Activated naive CD4-positive, alpha-beta T cell treated with anti-CD3 and anti-CD28 coated beads, Interleukin-2, amount 50 U/mL, for 24 hours (primary cell): Measurements from ENCODE around the gene FGF2.
"Not testable (repeated sequence)": the region's sequence is repeated elsewhere in the genome, so short reads cannot be mapped to it uniquely, and the experiment has no call there.

Experiments
- H3K27ac Mint-ChIP-seq: one replicate; pipeline ENCODE4 v1.8.0; 2021; ENCODE audit warnings: mild to moderate bottlenecking, mixed read lengths
- H3K27me3 Mint-ChIP-seq: one replicate; pipeline ENCODE4 v1.8.0; 2021; ENCODE audit warnings: mixed read lengths
- H3K36me3 Mint-ChIP-seq: one replicate; pipeline ENCODE4 v1.8.0; 2021; ENCODE audit warnings: mixed read lengths
- H3K4me1 Mint-ChIP-seq: one replicate; pipeline ENCODE4 v1.8.0; 2021; ENCODE audit warnings: mixed read lengths
- H3K4me3 Mint-ChIP-seq: one replicate; pipeline ENCODE4 v1.8.0; 2021; ENCODE audit warnings: mild to moderate bottlenecking, mixed read lengths
- H3K9me3 Mint-ChIP-seq: one replicate; pipeline ENCODE4 v1.8.0; 2021; ENCODE audit warnings: mixed read lengths

The FGF2 gene

GRCh38 chr4:122827879-122828601, 1.4 kb downstream of the FGF2 start:
- H3K36me3 Mint-ChIP-seq, result peaks cover 4% of the 10 kb centered on the region
- peaks cover 15% of the 10 kb centered on the region for H3K4me1 Mint-ChIP-seq

GRCh38 chr4:122830426-122831095, 3.9 kb downstream of the FGF2 start:
- H3K27me3 Mint-ChIP-seq, result peaks cover 50% of the 10 kb centered on the region
- H3K4me1 Mint-ChIP-seq, result peaks cover 11% of the 10 kb centered on the region
- no peaks in the 10 kb centered on the region for H3K9me3 Mint-ChIP-seq
- peaks cover 4% of the 10 kb centered on the region for H3K36me3 Mint-ChIP-seq
- H3K4me3 Mint-ChIP-seq, result no peak overlapping the region
- H3K27ac Mint-ChIP-seq, result no peak overlapping the region

More at GRCh38 chr4:122827879-122828601, 1.4 kb downstream of the FGF2 start:
- H3K27ac Mint-ChIP-seq, result peak overlapping the region; percentile 60
- peaks cover 63% of the 10 kb centered on the region for H3K27me3 Mint-ChIP-seq
- H3K9me3 Mint-ChIP-seq, result no peaks in the 10 kb centered on the region
- peak overlapping the region; percentile 80 for H3K4me3 Mint-ChIP-seq

GRCh38 chr4:122831515-122832196, 5.0 kb downstream of the FGF2 start:
- Mint-ChIP-seq H3K4me3 (no peak overlapping the region), H3K9me3 (no peaks in the 10 kb centered on the region), H3K27ac (no peak overlapping the region), H3K27me3 (peaks cover 43% of the 10 kb centered on the region), H3K36me3 (peaks cover 2% of the 10 kb centered on the region), H3K4me1 (peaks cover 11% of the 10 kb centered on the region)

- peaks cover 8% of the 10 kb centered on the region for H3K4me1 Mint-ChIP-seq
These were observed 6.1 kb downstream of the FGF2 start for GRCh38 chr4:122832732-122833131.

GRCh38 chr4:122833999-122834398, 7.4 kb downstream of the FGF2 start:
- Mint-ChIP-seq H3K9me3 (no peaks in the 10 kb centered on the region), H3K27ac (no peak overlapping the region), H3K36me3 (no peaks in the 10 kb centered on the region), H3K27me3 (peaks cover 31% of the 10 kb centered on the region), H3K4me3 (no peak overlapping the region), H3K4me1 (no peaks in the 10 kb centered on the region)

More at GRCh38 chr4:122832732-122833131, 6.1 kb downstream of the FGF2 start:
- H3K9me3 Mint-ChIP-seq, result no peaks in the 10 kb centered on the region
- H3K4me3 Mint-ChIP-seq, result no peak overlapping the region
- H3K27ac Mint-ChIP-seq, result no peak overlapping the region
- H3K36me3 Mint-ChIP-seq, result peaks cover 2% of the 10 kb centered on the region
- peaks cover 41% of the 10 kb centered on the region for H3K27me3 Mint-ChIP-seq

GRCh38 chr4:122836941-122837340, 10.3 kb downstream of the FGF2 start:
- peaks cover 17% of the 10 kb centered on the region for H3K27me3 Mint-ChIP-seq

GRCh38 chr4:122838034-122838433, 11.4 kb downstream of the FGF2 start:
- no peak overlapping the region for H3K27ac Mint-ChIP-seq
- no peak overlapping the region for H3K4me3 Mint-ChIP-seq
- no peaks in the 10 kb centered on the region for H3K4me1 Mint-ChIP-seq
- peaks cover 7% of the 10 kb centered on the region for H3K27me3 Mint-ChIP-seq
- H3K36me3 Mint-ChIP-seq, result no peaks in the 10 kb centered on the region
- no peaks in the 10 kb centered on the region for H3K9me3 Mint-ChIP-seq

More at GRCh38 chr4:122836941-122837340, 10.3 kb downstream of the FGF2 start:
- Mint-ChIP-seq H3K27ac (no peak overlapping the region), H3K4me3 (no peak overlapping the region), H3K36me3 (no peaks in the 10 kb centered on the region), H3K4me1 (no peaks in the 10 kb centered on the region), H3K9me3 (no peaks in the 10 kb centered on the region)

- H3K9me3 Mint-ChIP-seq, result no peaks in the 10 kb centered on the region
- H3K27ac Mint-ChIP-seq, result no peak overlapping the region
- no peaks in the 10 kb centered on the region for H3K36me3 Mint-ChIP-seq
- no peaks in the 10 kb centered on the region for H3K4me1 Mint-ChIP-seq
- peaks cover 3% of the 10 kb centered on the region for H3K27me3 Mint-ChIP-seq
- no peak overlapping the region for H3K4me3 Mint-ChIP-seq
These were observed 15.8 kb downstream of the FGF2 start for GRCh38 chr4:122842392-122842791.

DNA sequence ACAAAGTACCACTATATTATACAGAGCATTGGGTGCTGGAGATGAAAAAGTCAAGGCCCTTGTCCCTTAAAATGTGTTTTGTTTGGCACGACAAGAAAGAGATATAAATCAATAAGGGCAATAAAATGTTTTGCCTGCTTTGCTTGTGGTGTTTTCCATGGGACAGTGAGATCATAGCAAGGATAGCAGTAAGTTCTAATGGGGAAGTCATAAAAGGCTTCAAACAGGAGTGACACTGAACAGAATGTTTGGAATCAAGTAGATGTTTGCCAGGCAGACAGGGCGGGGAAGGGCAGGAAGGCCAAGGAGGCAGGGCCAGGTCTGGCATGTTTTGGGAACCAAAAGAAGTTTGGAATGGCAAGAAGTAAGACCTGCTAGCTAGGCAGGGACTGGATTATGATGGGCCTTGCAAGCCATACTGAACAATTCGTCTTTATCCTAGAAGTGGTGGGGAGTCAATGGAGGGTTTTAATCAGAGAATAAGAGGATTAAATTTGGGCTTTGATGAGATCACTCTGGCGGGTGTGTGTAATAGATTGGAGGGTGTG, 16.4 kb downstream of the FGF2 start:
- Mint-ChIP-seq H3K9me3 (no peaks in the 10 kb centered on the region), H3K4me3 (no peak overlapping the region), H3K27ac (no peak overlapping the region), H3K4me1 (no peaks in the 10 kb centered on the region), H3K36me3 (no peaks in the 10 kb centered on the region), H3K27me3 (peaks cover 3% of the 10 kb centered on the region)

DNA sequence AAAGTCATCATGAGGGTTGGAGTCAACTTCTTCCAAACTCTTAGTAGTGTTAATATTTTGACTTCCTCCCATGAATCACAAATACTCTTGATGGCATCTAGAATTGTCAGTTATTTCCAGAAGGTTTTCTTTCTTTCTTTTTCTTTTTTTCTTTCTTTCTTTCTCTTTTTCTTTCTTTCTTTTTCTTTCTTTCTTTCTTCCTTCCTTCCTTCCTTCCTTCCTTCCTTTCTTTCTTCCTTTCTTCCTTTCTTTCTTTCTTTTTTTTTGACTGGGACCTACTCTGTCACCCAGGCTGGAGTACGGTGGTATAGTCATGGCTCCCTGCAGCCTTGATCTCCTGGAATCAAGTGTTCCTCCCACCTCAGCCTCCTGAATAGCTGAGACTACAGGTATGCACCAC, 17.8 kb downstream of the FGF2 start:
- H3K27me3 Mint-ChIP-seq, H3K9me3 Mint-ChIP-seq, H3K27ac Mint-ChIP-seq, H3K36me3 Mint-ChIP-seq, H3K4me1 Mint-ChIP-seq, H3K4me3 Mint-ChIP-seq: not testable (repeated sequence)

- Mint-ChIP-seq H3K27me3 (peaks cover 4% of the 10 kb centered on the region), H3K27ac (no peak overlapping the region), H3K4me1 (no peaks in the 10 kb centered on the region), H3K4me3 (no peak overlapping the region), H3K36me3 (no peaks in the 10 kb centered on the region), H3K9me3 (no peaks in the 10 kb centered on the region)
These were observed 18.4 kb downstream of the FGF2 start for GRCh38 chr4:122845066-122845465.

DNA sequence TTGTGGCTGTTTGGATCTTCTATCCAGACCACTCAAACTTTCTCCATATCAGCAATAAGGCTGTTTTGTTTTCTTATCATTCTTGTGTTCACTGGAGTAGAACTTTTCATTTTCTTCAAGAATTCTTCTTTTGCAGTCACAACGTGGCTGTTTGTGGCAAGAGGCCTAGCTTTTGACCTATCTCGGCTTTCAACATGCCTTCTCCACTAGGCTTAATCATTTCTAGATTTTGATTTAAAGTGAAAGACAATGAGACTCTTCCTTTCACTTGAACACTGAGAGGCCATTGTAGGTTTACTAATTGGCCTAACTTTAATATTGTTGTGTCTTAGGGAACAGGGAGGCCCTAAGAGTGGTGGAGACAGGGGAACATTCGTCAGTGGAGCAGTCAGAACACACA, 19.1 kb downstream of the FGF2 start:
- Mint-ChIP-seq H3K4me1 (no peaks in the 10 kb centered on the region), H3K27ac (no peak overlapping the region), H3K36me3 (no peaks in the 10 kb centered on the region), H3K4me3 (no peak overlapping the region), H3K27me3 (peaks cover 6% of the 10 kb centered on the region), H3K9me3 (no peaks in the 10 kb centered on the region)

GRCh38 chr4:122847931-122848330, 21.3 kb downstream of the FGF2 start:
- H3K4me1 Mint-ChIP-seq, result no peaks in the 10 kb centered on the region
- no peaks in the 10 kb centered on the region for H3K36me3 Mint-ChIP-seq
- no peak overlapping the region for H3K27ac Mint-ChIP-seq
- H3K4me3 Mint-ChIP-seq, result no peak overlapping the region
- no peaks in the 10 kb centered on the region for H3K9me3 Mint-ChIP-seq
- peaks cover 7% of the 10 kb centered on the region for H3K27me3 Mint-ChIP-seq

DNA sequence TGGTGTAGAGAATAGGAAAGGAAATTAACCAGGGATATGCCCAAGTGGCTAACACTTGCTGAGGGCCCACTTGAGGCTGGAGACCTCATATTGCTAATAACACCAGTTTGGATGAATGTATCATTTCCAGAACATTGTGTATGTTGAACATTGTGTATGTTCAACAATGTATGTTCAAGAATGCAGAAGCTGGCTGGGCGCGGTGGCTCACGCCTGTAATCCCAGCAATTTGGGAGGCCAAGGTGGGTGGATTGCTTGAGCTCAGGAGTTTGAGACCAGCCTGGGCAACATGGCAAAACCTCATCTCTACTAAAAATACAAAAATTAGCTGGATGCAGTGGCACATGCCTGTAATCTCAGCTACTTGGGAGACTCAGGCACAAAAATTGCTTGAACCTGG, 23.2 kb downstream of the FGF2 start:
- H3K9me3 Mint-ChIP-seq, H3K27ac Mint-ChIP-seq, H3K4me1 Mint-ChIP-seq, H3K36me3 Mint-ChIP-seq, H3K27me3 Mint-ChIP-seq, H3K4me3 Mint-ChIP-seq: not testable (repeated sequence)

DNA sequence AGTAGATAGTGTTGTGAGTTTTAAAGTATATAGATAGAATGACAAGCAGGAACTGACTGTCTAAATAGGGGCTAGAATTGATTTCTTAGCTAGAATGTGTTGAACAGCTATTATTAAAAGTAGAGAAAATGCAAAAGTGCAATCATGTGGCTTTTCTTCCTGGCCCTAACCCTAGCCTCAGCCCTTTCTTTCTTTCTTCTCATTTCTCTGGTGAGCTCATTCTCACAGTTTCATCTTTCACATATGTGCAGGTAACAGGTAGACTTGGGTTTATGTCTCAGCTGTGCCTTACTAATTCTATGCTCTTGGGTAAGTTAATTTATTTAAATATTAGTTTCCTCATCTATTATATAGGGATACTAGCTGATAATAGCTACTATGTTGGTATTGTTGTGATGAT, 24.9 kb downstream of the FGF2 start:
- Mint-ChIP-seq H3K4me3 (no peak overlapping the region), H3K27ac (no peak overlapping the region), H3K36me3 (no peaks in the 10 kb centered on the region), H3K27me3 (peaks cover 7% of the 10 kb centered on the region), H3K4me1 (no peaks in the 10 kb centered on the region), H3K9me3 (no peaks in the 10 kb centered on the region)
